GM12878 (cell line): Measurements from ENCODE around the gene PLA2G5. TPM values are rescaled to one million over a fixed set of nuclear protein-coding genes. Genes with fewer than 3 reads are reported as not detected.

Experiments
- ATAC-seq: fragments of 200-7000 bp; cut with Tn5 transposase; 3 replicates; pipeline ENCODE4 v1.9.1; 2020; ENCODE audit warnings: mild to moderate bottlenecking, moderate library complexity
- BruUV-seq: library from RNA; stranded (reverse); fragments of 400-500 nt; replicated peaks from 2 replicates; lab custom pipeline; 2021; lab: Mats Ljungman, UMichigan
- CTCF ChIA-PET: fragments of 300-600 bp; sonication (Branson Sonifier 250); formaldehyde crosslinking; extraction: SDS; loops from one replicate; lab custom pipeline; 2021; ENCODE audit warnings: inconsistent platforms; lab: Yijun Ruan, JAX
- POLR2A ChIA-PET: fragments of 350-600 bp; formaldehyde crosslinking; extraction: SDS; loops from one replicate; lab custom pipeline; 2021; ENCODE audit warnings: inconsistent platforms; lab: Charles Lee
- RAD21 ChIA-PET: fragments of 300-600 bp; sonication (Branson Sonifier 250); formaldehyde crosslinking; loops from one replicate; lab custom pipeline; 2023; ENCODE audit warnings: antibody characterized with exemption; ENCODE audit not compliant: unreplicated experiment; lab: Charles Lee
- SMC1A ChIA-PET: fragments of 300-600 bp; sonication (Branson Sonifier 250); formaldehyde crosslinking; loops from one replicate; lab custom pipeline; 2023; ENCODE audit not compliant: unreplicated experiment, uncharacterized antibody; lab: Charles Lee
- DNase-seq: peaks from one replicate; pipeline ENCODE4 v3.0.0-alpha.2; 2011; ENCODE audit warnings: low read depth, low spot score
- FAIRE-seq: peaks from 3 replicates; lab custom pipeline; 2011; peaks lifted over from hg19 to GRCh38; lab: Jason Lieb, UNC
- H2AFZ ChIP-seq: 2 replicates; pipeline ENCODE4 v1.6.0; 2011; ENCODE audit warnings: low read depth, low read length, control low read depth; ENCODE audit not compliant: control insufficient read depth
- H3K27ac ChIP-seq: 2 replicates; pipeline ENCODE4 v1.5.1; 2011; ENCODE audit warnings: control low read depth; ENCODE audit not compliant: control insufficient read depth, insufficient read depth
- H3K27me3 ChIP-seq, 2 experiments: replicated peaks in 1 of 2; 2 replicates each; pipeline versions ENCODE4 v1.6.0 to v1.6.1; 2011; ENCODE audit warnings: low read length in 1 of 2; ENCODE audit not compliant: control insufficient read depth in 2 of 2, insufficient read depth in 2 of 2
- H3K36me3 ChIP-seq, 2 experiments: 2 replicates each; pipeline ENCODE4 v1.5.1; 2011; ENCODE audit warnings: low read length in 1 of 2; ENCODE audit not compliant: control insufficient read depth in 2 of 2, insufficient read depth in 2 of 2
- H3K4me1 ChIP-seq: 2 replicates; pipeline ENCODE4 v1.6.1; 2011; ENCODE audit warnings: mild to moderate bottlenecking, low read length, moderate library complexity, mixed read lengths; ENCODE audit not compliant: control insufficient read depth, insufficient read depth
- H3K4me2 ChIP-seq: 2 replicates; pipeline ENCODE4 v1.6.0; 2011; ENCODE audit warnings: control low read depth; ENCODE audit not compliant: control insufficient read depth, insufficient read depth
- H3K4me3 ChIP-seq: fragments of 200-600 bp; sonication (generic); 2 replicates; pipeline ENCODE4 v1.5.1; 2016
- H3K79me2 ChIP-seq: 2 replicates; pipeline ENCODE4 v1.6.0; 2011; ENCODE audit warnings: low read length; ENCODE audit not compliant: control insufficient read depth, insufficient read depth
- H3K9ac ChIP-seq: 2 replicates; pipeline ENCODE4 v1.8.0; 2011; ENCODE audit warnings: low read length, control low read depth, mixed read lengths; ENCODE audit not compliant: control insufficient read depth, insufficient read depth
- H3K9me3 ChIP-seq: replicated peaks from 3 replicates; pipeline ENCODE4 v1.5.1; 2011; ENCODE audit warnings: mild to moderate bottlenecking, low read length; ENCODE audit not compliant: control insufficient read depth, insufficient read depth
- H4K20me1 ChIP-seq: 2 replicates; pipeline ENCODE4 v1.6.0; 2011; ENCODE audit not compliant: control insufficient read depth, insufficient read depth
- FOXM1 ChIP-seq: IDR thresholded peaks from 2 replicates; pipeline ENCODE4 v1.6.1; 2012; ENCODE audit warnings: low read depth, mild to moderate bottlenecking, inconsistent platforms, low read length, moderate library complexity
- MEF2B ChIP-seq: fragments of 450-650 bp; IDR thresholded peaks from 2 replicates; pipeline ENCODE4 v1.6.1; 2018; ENCODE audit warnings: mild to moderate bottlenecking, moderate library complexity; ENCODE audit not compliant: partially characterized antibody, poor library complexity, severe bottlenecking
- POLR2AphosphoS5 ChIP-seq: IDR thresholded peaks from 2 replicates; pipeline ENCODE4 v1.6.1; 2011; ENCODE audit warnings: mild to moderate bottlenecking, low read length, inconsistent platforms
- RAD51 ChIP-seq: fragments of 450-650 bp; IDR thresholded peaks from 2 replicates; pipeline ENCODE4 v1.6.1; 2016; ENCODE audit warnings: moderate library complexity, mild to moderate bottlenecking, inconsistent platforms
- WGBS: methylation state at CpG from one replicate; pipeline ENCODE4 v1.1.6; 2016; ENCODE audit warnings: low lambda C conversion rate; ENCODE audit not compliant: insufficient replicate concordance, insufficient coverage; ENCODE audit errors: missing lambda C conversion rate; 5-methylcytosine and 5-hydroxymethylcytosine counted together
- in situ Hi-C: fragments of 300-500 bp; cut with MboI; formaldehyde crosslinking; loops from 9 replicates; pipeline ENCODE4 v1.14.3; 2018; ENCODE audit warnings: mixed read lengths
- intact Hi-C: fragments of 100-400 bp; cut with micrococcal nuclease; formaldehyde crosslinking; loops from one replicate; pipeline ENCODE4 v1.14.2; 2022; ENCODE audit not compliant: unreplicated experiment
- polyA plus RNA-seq, 11 experiments: library from polyadenylated mRNA; depleted of rRNA in 4 of 11; unstranded in 6 of 11; stranded (reverse) in 5 of 11; fragments of >200 nt; fragmentation: Nextera tagmentation in 4 of 11; fragmentation: Illumina TruSeq in 1 of 11; extraction: Ambion mirVana in 4 of 11; extraction: Trizol in 1 of 11; gene quantifications; 1 replicate in 1 of 11; 2 replicates in 10 of 11; pipeline versions ENCODE4 v1.2.1 to v1.2.3, GENCODE V29; 2011 to 2016; ENCODE audit warnings: inconsistent platforms in 2 of 11, missing spikeins in 2 of 11, low read depth in 1 of 11
- total RNA-seq, 4 experiments: library from RNA; depleted of rRNA in 3 of 4; stranded (reverse); fragments of >200 nt in 3 of 4; fragmentation: Illumina TruSeq in 1 of 4; extraction: Trizol in 1 of 4; gene quantifications; 2 replicates each; pipeline versions ENCODE4 v1.2.1 to v1.2.3, GENCODE V29; 2013 to 2021
- TF ChIP-seq, protein P1 (sequence below): fragments of 450-650 bp; IDR thresholded peaks from 2 replicates; pipeline ENCODE4 v1.6.1; 2017; ENCODE audit warnings: mild to moderate bottlenecking, moderate library complexity
- TF ChIP-seq, protein P2 (sequence below): fragments of 450-650 bp; formaldehyde crosslinking; IDR thresholded peaks from 2 replicates; pipeline ENCODE4 v1.5.0; 2022; ENCODE audit warnings: mild to moderate bottlenecking, missing genetic modification characterization

Gene PLA2G5
- total and polyA plus RNA-seq, 10 of the 15 experiments (the other 5 are each of a cell fraction or from before 2014, with no cell fraction given): 0.10 to 0.19 (median 0.17) TPM; not detected in 7

DNA sequence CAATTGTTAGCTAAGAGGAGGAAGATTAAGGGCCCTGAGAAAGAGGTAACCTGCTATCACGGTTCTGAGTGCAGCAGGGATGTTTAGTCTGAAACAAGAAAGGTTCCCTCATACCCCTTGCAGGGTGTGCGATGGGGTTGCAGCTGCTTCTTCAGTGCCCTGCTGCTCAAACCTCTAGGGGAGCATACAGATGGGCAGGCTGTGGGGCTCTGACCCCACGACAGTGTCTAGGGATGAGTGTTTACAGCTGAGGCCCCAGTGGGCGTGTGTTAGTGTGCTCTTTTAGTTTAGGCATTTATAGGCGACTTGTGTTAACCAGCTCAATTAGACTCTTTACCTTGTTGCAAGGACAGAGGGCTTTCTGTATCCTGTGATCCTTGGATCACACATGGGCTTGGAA is 41.3 kb upstream of the PLA2G5 start:
- Histone ChIP-seq H3K4me3 (no peak overlapping the region), H3K36me3 (no peaks in the 10 kb centered on the region), H3K9ac (no peak overlapping the region), H3K79me2 (no peaks in the 10 kb centered on the region), H3K4me1 (no peaks in the 10 kb centered on the region), H3K27ac (no peak overlapping the region), H4K20me1 (no peaks in the 10 kb centered on the region), H2AFZ (no peak overlapping the region), H3K4me2 (no peak overlapping the region), H3K9me3 (no peaks in the 10 kb centered on the region; the same call in 2 of the 3 replicates), H3K27me3 (no peaks in the 10 kb centered on the region; a peak in 1 of 4 replicates)
- 31% methylated on average over 5 of the region's 5 CpGs for WGBS
- no TSS peak for BruUV-seq
- intact Hi-C loops (no loop called here), in situ Hi-C loops (no loop called here)
- ChIA-PET CTCF (no interaction called here), POLR2A (no interaction called here), SMC1A (no interaction called here), RAD21 (no interaction called here)
- DNase-seq (no peak), FAIRE-seq (no peak), ATAC-seq (no peak)
- TF ChIP-seq, protein P1, sequence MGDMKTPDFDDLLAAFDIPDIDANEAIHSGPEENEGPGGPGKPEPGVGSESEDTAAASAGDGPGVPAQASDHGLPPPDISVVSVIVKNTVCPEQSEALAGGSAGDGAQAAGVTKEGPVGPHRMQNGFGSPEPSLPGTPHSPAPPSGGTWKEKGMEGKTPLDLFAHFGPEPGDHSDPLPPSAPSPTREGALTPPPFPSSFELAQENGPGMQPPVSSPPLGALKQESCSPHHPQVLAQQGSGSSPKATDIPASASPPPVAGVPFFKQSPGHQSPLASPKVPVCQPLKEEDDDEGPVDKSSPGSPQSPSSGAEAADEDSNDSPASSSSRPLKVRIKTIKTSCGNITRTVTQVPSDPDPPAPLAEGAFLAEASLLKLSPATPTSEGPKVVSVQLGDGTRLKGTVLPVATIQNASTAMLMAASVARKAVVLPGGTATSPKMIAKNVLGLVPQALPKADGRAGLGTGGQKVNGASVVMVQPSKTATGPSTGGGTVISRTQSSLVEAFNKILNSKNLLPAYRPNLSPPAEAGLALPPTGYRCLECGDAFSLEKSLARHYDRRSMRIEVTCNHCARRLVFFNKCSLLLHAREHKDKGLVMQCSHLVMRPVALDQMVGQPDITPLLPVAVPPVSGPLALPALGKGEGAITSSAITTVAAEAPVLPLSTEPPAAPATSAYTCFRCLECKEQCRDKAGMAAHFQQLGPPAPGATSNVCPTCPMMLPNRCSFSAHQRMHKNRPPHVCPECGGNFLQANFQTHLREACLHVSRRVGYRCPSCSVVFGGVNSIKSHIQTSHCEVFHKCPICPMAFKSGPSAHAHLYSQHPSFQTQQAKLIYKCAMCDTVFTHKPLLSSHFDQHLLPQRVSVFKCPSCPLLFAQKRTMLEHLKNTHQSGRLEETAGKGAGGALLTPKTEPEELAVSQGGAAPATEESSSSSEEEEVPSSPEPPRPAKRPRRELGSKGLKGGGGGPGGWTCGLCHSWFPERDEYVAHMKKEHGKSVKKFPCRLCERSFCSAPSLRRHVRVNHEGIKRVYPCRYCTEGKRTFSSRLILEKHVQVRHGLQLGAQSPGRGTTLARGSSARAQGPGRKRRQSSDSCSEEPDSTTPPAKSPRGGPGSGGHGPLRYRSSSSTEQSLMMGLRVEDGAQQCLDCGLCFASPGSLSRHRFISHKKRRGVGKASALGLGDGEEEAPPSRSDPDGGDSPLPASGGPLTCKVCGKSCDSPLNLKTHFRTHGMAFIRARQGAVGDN: no peak
- TF ChIP-seq MEF2B (no peak), RAD51 (no peak), FOXM1 (no peak), POLR2AphosphoS5 (no peak)
- TF ChIP-seq, protein P2, sequence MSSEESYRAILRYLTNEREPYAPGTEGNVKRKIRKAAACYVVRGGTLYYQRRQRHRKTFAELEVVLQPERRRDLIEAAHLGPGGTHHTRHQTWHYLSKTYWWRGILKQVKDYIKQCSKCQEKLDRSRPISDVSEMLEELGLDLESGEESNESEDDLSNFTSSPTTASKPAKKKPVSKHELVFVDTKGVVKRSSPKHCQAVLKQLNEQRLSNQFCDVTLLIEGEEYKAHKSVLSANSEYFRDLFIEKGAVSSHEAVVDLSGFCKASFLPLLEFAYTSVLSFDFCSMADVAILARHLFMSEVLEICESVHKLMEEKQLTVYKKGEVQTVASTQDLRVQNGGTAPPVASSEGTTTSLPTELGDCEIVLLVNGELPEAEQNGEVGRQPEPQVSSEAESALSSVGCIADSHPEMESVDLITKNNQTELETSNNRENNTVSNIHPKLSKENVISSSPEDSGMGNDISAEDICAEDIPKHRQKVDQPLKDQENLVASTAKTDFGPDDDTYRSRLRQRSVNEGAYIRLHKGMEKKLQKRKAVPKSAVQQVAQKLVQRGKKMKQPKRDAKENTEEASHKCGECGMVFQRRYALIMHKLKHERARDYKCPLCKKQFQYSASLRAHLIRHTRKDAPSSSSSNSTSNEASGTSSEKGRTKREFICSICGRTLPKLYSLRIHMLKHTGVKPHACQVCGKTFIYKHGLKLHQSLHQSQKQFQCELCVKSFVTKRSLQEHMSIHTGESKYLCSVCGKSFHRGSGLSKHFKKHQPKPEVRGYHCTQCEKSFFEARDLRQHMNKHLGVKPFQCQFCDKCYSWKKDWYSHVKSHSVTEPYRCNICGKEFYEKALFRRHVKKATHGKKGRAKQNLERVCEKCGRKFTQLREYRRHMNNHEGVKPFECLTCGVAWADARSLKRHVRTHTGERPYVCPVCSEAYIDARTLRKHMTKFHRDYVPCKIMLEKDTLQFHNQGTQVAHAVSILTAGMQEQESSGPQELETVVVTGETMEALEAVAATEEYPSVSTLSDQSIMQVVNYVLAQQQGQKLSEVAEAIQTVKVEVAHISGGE (CRISPR knock-in tag): no peak
